Mucosa of rectum (tissue), 2 donors: ENCODE data around the gene CABYR.

Experiments
- H3K27ac ChIP-seq, 2 donors: one replicate each; pipeline ENCODE4 v1.7.0; 2013; ENCODE audit warnings: inconsistent platforms in 2 of 2, low read depth in 2 of 2, low read length in 2 of 2
- H3K27me3 ChIP-seq, 2 donors: one replicate each; pipeline ENCODE4 v1.7.0; 2013; ENCODE audit warnings: low read length in 2 of 2; ENCODE audit not compliant: control insufficient read depth in 2 of 2, insufficient read depth in 2 of 2
- H3K36me3 ChIP-seq, 2 donors: one replicate each; pipeline ENCODE4 v1.7.0; 2013; ENCODE audit warnings: low read length in 2 of 2; ENCODE audit not compliant: control insufficient read depth in 2 of 2, insufficient read depth in 2 of 2
- H3K4me1 ChIP-seq, 2 donors: one replicate each; pipeline ENCODE4 v1.7.0; 2013; ENCODE audit warnings: low read length in 2 of 2, mild to moderate bottlenecking in 1 of 2; ENCODE audit not compliant: control insufficient read depth in 2 of 2, insufficient read depth in 2 of 2
- H3K4me3 ChIP-seq, 2 donors: one replicate each; pipeline ENCODE4 v1.7.0; 2013; ENCODE audit warnings: low read length in 2 of 2
- H3K9ac ChIP-seq, 2 donors: one replicate each; pipeline ENCODE4 v1.7.0; 2013; ENCODE audit warnings: low read length in 2 of 2, low read depth in 1 of 2, mild to moderate bottlenecking in 1 of 2
- H3K9me3 ChIP-seq, 2 donors: one replicate each; pipeline ENCODE4 v1.7.0; 2013; ENCODE audit warnings: low read length in 2 of 2; ENCODE audit not compliant: control insufficient read depth in 2 of 2
- donor health status: healthy.
- donor health status: Normal muscosa, but diverticular disease.

Gene CABYR

DNA sequence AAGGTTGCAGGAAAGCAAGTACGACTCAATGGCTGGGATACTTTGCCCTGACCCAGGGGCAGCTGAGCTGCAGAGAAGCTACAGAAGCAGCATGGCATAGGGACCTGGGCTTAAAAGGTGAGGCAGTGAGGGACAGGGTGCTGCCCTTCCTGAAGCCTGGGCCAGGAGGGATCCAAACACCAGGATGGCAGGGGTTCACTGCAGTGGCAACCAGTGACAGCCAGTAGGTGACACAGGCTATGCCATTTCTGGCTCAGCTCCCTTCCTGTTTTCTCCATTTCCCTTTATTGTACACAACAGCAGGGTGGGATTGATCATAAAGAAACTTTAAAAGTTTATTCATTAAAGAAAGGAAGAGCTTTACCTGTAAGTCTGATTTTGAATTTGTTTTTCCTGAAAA is 48.8 kb downstream of the CABYR start:
- Histone ChIP-seq H3K36me3 (no peaks in the 10 kb centered on the region), H3K9ac (no peak overlapping the region), H3K4me1 (no peaks in the 10 kb centered on the region), H3K27me3 (no peaks in the 10 kb centered on the region), H3K27ac (no peak overlapping the region), H3K4me3 (no peak overlapping the region), H3K9me3 (no peaks in the 10 kb centered on the region)

DNA sequence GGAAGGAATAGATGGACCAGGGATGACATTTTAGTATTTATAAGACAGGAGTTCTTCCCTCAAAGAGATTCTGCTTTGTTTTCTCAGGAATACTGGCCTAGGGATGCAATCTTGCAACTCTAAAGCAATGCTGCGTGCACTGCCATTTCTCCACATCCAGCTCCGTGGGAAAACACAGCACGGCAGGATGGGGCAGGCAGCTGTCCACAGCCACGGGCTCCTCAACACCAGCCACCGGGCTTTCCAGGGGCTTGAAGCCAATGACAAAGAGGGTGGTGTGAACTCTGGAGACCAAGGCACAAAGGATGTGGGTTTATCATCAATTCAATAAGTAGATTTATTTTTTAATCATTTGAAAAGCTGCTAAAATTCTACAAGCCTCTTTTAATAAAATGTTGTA is 49.3 kb downstream of the CABYR start:
- Histone ChIP-seq H3K9ac (no peak overlapping the region), H3K9me3 (no peaks in the 10 kb centered on the region), H3K36me3 (no peaks in the 10 kb centered on the region), H3K27ac (no peak overlapping the region), H3K27me3 (no peaks in the 10 kb centered on the region), H3K4me3 (no peak overlapping the region), H3K4me1 (no peaks in the 10 kb centered on the region)

DNA sequence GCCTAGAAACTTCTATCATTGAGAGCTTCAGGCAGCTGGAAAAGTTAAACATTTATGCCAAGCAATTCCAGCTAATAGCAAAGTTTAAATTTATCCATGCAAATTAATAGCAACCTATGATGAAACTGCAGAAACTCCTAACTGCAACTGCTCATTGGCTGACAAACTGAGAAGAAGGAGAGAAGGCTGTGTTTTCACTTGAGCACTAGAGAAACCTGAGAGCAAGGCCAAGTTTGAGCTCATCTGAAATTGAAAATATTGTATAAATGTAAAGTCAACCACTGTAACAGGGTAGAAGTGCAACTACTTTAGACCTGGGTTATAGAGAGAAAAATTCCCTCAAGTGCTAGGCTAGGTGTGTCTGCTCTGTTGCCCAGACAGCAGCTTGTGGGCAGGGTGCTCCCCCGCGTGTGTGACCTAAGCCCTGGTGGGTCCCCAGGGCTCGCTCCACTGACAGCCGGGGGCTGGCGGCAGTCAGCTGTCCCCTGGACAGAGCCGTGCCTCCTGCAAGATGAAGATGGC is 50.2 kb downstream of the CABYR start:
- H3K27me3 ChIP-seq, result no peaks in the 10 kb centered on the region
- no peak overlapping the region for H3K4me3 ChIP-seq
- no peak overlapping the region for H3K27ac ChIP-seq
- H3K9me3 ChIP-seq, result no peaks in the 10 kb centered on the region
- no peaks in the 10 kb centered on the region for H3K36me3 ChIP-seq
- H3K4me1 ChIP-seq, result no peaks in the 10 kb centered on the region
- H3K9ac ChIP-seq, result no peak overlapping the region

DNA sequence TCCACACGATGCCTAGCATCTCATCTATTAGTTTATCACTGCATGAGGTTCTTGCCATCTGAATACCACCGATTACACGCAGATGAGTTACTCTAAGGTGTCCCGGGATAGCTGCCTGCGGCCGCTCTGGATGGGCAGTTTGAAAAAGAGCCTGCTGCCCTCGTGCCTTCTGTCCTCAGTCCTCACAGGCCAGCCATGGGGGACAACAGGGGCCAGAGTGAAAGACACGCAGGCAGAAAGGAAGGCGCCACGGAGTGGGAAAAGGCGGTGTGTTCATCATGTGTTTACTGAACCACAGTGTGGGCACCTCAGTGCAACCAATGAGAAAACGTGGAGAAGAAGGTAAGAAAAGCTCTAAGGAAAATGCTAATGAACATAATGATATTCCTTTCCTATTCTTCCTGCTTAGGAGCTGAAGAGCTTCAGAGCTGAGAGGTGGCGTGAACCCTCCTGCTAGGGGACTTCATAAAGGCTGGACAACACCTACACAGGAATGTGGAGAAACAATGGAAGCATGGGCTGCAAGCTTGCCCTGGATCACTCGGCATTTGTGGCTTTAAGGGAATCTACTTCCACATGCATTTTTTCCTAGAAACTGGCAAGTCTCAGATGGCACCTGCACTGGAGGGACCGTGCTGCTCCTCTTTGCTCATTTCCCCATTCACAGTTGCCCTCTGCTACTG is 50.9 kb downstream of the CABYR start:
- Histone ChIP-seq H3K27ac (no peak overlapping the region), H3K27me3 (no peaks in the 10 kb centered on the region), H3K36me3 (no peaks in the 10 kb centered on the region), H3K9ac (no peak overlapping the region), H3K4me3 (no peak overlapping the region), H3K4me1 (no peaks in the 10 kb centered on the region), H3K9me3 (no peaks in the 10 kb centered on the region)

DNA sequence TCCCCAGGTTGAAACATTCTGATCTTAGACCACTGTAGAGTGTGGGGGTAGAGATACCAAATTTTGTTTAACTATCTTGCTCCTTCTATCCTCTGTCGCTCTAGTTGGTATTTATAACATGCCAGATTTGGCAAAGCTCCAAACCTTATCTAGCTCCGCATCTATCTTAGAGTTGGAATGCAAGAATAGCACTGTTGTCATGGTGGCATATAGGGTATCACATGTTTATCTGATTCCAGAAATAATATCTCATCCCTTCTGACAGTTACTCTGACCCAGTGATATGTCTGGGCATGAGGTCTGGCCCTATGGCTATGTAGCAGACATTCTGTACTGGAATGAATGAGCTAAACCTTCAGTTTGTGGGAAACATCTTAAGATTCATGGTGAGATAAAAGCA is 51.7 kb downstream of the CABYR start:
- no peak overlapping the region for H3K27ac ChIP-seq

DNA sequence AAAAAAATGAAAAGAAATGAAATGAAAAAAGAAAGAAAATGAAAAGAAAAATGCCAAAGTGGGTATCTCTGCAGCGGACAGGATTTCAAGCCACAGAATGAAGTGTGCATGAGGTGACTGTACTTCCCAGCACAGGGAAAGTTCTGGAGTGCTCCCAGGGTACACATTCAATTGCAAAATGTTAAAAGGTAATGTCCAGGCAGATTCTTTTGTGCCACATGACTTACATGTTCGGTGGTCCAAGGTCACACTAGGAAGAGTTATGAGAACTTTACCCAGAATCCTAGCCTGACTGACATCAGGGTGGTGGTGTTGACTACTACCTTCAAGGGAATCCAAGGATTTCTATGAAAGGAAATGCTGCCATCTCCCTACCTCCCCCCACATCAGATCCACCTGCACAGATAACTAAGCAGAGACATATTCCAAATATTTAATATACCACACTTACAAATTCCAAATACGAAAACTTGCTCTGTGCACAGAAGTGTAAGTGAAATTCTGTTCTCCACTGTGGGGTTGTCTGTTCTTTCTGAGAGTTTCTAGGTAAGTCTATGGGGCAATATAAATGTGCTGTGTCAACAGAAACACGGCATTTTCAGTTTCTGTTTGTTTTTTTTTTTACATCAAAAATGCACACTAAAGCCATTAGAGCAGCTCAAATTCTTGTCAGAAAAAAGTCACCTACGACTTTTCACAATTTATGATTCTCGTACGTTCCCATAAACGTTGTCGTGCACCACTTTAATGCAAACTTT is 56.6 kb downstream of the CABYR start:
- H3K36me3 ChIP-seq, result peaks cover 0 to 2% of the 10 kb centered on the region in 2 donors
- no peaks in the 10 kb centered on the region for H3K4me1 ChIP-seq
- no peak overlapping the region for H3K27ac ChIP-seq
- H3K4me3 ChIP-seq, result no peak overlapping the region
- H3K9ac ChIP-seq, result no peak overlapping the region
- no peaks in the 10 kb centered on the region for H3K27me3 ChIP-seq
- H3K9me3 ChIP-seq, result no peaks in the 10 kb centered on the region

More for the DNA sequence above, 51.7 kb downstream of the CABYR start:
- Histone ChIP-seq H3K4me3 (no peak overlapping the region), H3K9me3 (no peaks in the 10 kb centered on the region), H3K27me3 (no peaks in the 10 kb centered on the region), H3K36me3 (peaks cover 0 to 2% of the 10 kb centered on the region in 2 donors), H3K4me1 (no peaks in the 10 kb centered on the region), H3K9ac (no peak overlapping the region)

DNA sequence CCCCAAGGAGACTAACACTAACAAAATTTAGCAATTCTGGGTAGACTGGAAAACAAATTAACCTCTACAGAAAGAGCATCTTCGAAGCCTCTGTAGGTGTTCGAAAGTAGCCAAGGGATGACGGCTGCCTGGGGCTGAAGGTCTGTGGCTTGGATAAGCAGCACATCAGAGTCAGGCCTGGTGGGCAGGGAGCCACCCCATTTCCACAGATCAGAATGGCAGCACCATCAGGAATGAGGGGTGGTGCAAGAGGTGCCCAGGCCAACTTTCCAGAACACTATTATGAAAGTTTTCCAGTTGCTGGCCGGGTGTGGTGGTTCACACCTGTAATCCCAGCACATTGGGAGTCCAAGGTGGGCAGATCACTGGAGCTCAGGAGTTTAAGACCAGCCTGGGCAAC is 57.9 kb downstream of the CABYR start:
- Histone ChIP-seq H3K27me3 (no peaks in the 10 kb centered on the region), H3K9ac (no peak overlapping the region), H3K4me3 (no peak overlapping the region), H3K27ac (no peak overlapping the region), H3K9me3 (no peaks in the 10 kb centered on the region), H3K4me1 (no peaks in the 10 kb centered on the region), H3K36me3 (peaks cover 0 to 2% of the 10 kb centered on the region in 2 donors)

DNA sequence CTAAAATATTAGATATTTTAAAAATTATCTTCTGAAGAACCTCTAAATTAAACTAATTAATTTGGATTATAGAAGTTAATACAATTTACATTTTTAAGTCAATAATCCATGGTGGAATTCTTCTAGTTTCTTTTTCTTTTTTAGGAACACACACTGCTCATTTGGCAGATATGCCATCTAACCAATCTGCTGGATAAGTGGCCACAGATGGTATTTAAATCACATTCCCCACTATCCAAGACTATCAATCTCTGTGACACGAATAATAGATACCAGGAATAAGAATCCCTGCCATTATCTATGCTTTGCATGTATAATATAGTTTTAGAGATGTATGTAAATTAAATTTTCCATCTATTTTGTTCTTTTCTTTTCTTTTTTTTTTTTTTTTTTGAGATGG is 58.5 kb downstream of the CABYR start:
- no peak overlapping the region for H3K9ac ChIP-seq
- no peaks in the 10 kb centered on the region for H3K27me3 ChIP-seq
- H3K4me1 ChIP-seq, result no peaks in the 10 kb centered on the region
- peaks cover 0 to 2% of the 10 kb centered on the region in 2 donors for H3K36me3 ChIP-seq
- no peak overlapping the region for H3K27ac ChIP-seq
- H3K9me3 ChIP-seq, result no peaks in the 10 kb centered on the region
- no peak overlapping the region for H3K4me3 ChIP-seq

DNA sequence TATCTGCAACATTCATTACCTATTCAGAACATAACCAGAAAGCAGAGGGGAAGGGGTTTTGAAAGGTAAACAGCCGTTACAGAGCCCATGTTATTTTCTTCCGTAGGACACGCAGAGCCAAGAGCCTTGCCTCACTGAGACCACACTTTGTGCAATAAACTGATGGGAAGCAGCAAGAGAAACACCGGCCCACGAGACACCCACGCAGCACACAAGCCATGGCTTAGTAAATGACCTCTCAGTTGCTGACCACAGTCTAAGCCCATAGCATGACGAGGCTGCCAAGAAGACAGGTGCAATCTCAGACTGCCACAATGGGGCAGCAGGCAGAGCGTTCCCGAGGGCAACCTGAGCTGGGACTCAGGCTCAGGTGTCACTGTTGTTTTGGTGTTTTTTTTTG is 59.6 kb downstream of the CABYR start:
- Histone ChIP-seq H3K36me3 (peaks cover 0 to 2% of the 10 kb centered on the region in 2 donors), H3K27me3 (no peaks in the 10 kb centered on the region), H3K27ac (no peak overlapping the region), H3K9ac (no peak overlapping the region), H3K9me3 (no peaks in the 10 kb centered on the region), H3K4me3 (no peak overlapping the region), H3K4me1 (no peaks in the 10 kb centered on the region)

DNA sequence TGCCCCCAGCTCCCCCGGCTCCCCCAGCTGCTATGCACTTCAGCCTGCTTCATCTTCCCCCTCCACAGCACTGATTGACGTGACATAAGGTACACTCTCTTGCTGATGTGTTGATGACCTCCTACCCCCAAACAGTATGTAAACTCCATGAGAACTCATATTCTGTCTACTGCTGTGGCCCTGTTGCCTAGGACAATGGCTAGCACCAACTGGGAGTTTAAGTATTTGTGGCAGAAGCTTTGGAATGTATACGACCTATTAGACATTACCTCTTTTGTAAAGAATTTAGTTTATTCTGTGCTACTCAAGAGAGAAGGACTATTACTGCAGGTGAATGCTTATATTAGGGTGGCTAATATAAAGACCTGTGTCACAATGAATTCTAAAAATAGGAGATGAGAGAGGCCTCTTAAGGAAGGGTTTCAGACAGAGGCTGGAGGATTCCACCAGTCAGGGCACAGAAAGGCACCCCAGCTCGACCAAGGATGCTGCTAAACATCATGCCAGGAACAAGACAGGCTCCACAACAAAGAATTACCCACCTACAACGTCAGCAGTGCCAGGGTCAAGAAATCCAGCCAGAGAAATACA is 60.6 kb downstream of the CABYR start:
- Histone ChIP-seq H3K9me3 (no peaks in the 10 kb centered on the region), H3K9ac (no peak overlapping the region), H3K4me1 (no peaks in the 10 kb centered on the region), H3K4me3 (no peak overlapping the region), H3K27me3 (no peaks in the 10 kb centered on the region), H3K36me3 (peaks cover 0 to 2% of the 10 kb centered on the region in 2 donors), H3K27ac (no peak overlapping the region)
